Activated T-cell treated with anti-CD3 and anti-CD28 coated beads, Interleukin-2, amount 50 U/mL, for 1 hour (primary cell): ENCODE results near the gene CENPP.
"Not testable (repeated sequence)": the region's sequence is repeated elsewhere in the genome, so short reads cannot be mapped to it uniquely, and the experiment has no call there.

Experiments
- DNase-seq: peaks from one replicate; pipeline ENCODE4 v3.0.0-alpha.2; 2020

CENPP gene

DNA sequence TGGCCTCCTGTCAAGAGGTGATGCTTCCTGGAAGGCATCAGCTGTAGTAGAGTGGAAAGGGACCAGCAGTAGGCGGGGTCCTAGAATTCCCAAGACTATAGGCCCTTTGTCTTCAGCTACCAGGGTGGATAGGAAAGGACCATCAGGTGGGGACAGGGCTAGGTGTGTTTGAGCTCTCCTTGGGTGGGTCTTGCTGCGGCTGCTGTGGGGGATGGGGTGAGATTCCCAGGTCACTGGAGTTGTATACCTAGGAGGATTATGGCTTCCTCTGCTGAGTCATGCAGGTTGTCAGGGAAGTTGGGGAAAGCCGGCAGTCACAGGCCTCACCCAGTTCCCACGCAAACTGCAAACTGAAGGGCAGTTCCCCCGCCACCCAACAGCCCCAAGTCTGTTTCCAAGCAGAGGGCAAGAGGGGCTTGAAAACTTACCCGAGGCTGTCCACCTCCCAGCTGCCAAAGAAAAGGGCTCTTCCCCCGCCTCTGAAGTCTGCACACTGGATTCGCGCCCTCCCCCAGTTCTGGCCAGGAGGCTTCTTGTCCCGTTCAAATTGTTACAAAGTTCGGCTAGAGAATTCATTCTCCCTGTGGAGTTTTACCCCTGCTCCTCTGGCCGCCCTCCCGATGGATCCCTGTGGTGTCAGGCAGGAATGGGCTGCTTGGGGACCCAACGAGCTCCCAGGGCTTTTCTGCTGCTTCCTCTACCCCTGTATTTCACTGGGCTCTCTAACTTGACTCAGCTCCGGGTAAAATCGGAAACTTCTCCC is 233.0 kb downstream of the CENPP start:
- DNase-seq: no peak

DNA sequence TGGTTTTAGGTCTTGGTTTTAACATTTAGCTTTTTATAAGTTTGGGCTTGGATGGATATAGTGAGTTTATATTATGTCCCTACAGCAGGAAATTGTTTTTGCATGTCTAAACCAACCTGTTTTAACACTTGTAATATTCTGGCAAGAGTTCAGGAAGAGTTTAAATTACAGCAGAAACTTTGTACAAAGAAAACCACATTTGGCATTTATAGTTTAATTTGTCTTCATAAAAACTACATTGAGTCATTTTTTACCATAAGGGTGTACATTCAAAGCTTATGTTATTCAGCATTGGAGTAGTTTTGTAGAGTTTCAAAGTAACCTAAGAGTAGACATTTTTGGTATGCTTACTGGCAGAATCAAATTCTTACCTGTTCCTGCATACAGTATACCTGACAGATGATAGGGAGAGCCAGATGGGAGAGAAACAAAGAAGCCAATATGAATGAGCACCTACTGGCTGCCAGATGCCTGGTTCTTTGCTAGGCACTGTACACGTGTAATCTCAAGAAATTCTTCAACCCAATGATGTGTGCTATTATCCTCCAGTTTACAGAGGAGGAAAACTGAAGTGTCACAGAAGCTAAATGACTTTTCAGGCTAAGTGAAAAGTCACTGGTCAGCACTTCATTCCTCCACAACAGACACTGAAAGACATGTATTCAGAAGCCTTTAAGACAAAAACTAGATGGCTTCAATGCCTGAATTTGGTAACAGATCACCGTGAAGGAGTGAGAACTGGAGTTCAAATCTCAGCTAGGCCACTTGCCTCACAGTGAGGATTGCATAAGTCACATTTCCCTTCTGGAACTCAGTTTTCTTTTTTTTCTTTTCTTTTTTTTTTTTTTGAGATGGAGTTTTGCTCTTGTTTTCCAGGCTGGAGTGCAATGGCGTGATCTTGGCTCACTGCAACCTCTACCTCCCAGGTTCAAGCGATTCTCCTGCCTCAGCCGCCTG is 235.9 kb downstream of the CENPP start:
- DNase-seq: no peak

DNA sequence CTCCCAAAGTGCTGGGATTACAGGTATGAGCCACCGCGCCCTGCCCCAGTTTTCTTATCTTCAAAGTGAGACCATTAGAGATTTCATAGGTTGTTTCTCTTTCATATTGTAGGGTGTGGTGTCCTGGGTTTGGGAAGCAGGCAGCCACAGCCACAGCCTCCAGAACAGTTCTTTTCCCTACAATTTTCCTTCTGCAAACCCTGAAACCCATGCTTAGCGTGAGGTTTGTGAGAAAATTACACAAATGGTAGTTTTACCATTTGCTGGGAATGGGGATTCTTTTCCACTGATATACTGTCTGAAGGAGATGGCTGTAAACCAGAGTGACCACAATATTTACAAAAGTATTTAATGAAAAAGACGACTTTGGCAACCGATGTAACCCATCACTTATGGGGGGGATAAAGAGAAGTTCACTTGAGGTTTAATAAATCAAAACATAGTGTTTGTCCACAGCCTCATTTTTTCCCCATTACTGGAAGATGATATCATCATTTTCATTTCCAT is 236.8 kb downstream of the CENPP start:
- DNase-seq: no peak

DNA sequence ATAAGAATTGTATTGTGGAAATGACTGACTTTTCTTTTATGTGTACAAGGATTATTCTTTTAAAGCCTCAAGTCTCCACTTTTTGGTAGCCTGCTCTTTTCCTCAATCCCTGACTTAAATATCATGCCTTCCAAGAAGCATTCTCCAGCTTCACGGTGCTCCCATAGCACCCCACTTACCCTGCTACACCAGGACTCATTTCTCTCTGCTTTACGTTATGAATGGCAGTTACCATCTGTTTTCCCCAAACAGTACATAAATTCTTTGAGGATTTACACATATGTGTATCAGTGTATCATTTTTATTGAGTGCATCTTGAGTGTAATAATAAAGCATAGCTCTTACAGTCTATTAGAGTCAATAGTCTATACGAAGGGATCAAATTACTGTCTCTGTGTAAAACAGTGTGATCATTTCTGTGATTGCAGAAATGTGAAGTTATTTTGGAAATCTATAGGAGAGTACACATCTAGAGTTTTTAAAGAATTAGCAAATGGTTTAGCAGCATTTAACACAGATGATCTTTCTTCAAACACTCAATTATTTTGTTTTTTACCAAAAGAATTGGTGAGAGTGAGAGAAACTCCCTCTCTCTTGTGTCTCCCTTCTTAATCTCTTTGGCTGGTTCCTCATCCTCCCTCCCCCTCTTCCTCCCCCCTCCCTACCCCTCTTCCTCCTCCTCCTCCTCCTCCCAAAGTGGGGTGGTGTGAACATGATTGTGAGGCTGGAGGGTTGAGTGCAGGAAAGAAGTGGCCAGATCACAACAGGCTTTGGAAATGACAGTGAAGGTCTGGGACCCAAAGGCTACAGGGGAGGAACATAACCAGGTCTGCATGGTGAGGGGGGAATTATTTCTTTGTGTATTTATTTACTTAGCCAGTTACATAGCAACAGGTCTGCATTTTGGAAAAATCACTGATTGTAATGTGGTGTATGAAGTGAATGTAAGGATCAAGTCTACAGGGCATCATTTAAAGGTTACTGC is 237.7 kb downstream of the CENPP start:
- no peak for DNase-seq

DNA sequence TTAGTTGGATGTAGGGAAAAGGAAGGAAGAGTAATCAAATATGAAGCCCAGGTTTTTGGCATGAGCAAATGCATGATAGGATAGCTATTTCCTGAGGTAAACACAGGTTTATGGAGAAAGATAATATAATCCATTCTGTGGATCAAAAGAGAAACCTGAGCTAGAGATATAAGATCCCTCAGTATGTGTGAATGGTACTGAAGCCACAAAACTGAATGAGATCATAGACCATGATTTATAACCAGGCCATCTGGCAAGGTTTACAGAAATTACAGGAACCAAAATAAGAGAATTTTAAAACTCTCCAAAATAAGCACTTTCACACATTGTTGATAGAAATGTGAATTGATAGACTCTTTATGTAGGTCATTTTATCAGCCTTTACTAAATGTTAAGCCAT is 238.8 kb downstream of the CENPP start:
- no peak for DNase-seq

DNA sequence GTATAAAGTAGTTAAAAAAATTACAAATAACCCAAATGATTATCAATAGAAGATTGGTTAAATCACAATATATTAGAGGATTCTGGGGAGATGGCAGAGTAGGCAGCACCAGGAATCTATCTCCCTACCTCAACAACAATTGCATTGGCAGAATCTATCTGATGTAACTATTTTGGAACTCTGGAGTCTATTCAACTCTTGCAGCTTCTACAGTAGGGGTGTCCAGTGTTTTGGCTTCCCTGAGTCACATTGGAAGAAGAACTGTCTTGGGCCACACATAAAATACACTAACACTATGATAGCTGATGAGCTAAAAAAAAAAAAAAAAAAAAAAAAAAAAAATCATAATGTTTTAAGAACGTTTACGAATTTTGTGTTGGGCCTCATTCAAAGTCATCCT is 239.2 kb downstream of the CENPP start:
- no peak for DNase-seq

DNA sequence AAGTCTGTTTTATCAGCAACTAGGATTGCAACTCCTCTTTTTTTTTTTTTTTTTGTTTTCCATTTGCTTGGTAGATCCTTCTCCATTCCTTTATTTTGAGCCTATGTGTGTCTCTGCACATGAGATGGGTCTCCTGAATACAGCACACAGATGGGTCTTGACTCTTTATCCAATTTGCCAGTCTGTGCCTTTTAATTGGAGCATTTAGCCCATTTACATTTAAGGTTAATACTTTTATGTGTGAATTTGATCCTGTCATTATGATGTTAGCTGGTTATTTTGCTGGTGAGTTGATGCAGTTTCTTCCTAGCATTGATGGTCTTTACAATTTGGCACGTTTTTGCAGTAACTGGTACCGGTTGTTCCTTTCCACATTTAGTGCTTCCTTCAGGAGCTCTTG is 246.1 kb downstream of the CENPP start:
- not testable (repeated sequence) for DNase-seq

DNA sequence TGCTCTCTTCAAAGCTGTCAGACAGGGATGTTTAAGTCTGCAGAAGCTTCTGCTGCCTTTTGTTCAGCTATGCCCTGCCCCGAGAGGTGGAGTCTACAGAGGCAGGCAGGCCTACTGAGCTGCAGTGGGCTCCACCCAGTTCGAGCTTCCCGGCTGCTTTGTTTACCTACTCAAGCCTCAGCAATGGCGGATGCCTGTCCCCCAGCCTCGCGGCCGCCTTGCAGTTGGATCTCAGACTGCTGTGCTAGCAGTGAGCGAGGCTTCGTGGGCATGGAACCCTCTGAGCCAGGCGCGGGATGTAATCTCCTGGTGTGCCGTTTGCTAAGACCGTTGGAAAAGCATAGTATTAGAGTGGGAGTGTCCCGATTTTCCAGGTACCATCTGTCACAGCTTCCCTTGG is 247.9 kb downstream of the CENPP start:
- not testable (repeated sequence) for DNase-seq

DNA sequence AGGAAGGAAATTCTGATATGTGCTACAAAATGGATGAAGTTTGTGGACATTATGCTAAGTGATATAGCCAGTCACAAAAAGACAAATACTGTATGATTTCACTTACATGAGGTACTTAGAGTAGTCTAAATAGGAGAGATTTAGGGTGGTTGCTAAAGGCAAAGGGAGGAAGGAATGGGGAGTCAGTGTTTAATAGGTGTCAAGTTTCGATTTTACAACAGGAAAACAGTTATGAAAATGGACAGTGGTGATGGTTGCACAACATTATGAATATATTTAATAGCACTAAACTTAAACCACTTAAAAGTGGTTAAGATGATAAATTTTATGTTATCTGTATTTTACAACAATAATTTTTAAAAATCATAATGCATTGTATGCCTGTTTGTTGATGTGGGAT is 250.4 kb downstream of the CENPP start:
- DNase-seq: no peak

DNA sequence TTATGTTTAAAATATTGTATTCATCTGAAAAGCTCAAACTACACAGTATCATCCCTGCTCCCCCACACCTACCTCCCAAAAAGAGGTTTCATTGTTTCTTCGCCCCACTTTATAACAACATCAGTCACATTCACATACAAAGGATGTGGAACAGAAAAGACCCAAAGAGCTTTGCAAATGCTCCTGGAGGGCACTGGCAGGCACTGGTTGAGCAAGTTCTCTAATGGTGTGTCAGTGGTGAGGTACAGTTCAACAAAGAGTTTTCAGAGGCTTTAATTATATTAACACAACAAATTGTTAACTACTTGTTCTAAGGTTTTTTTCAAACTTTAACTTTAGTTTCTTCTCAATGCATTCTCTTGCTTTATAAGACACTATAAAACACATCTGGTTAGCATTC is 264.2 kb downstream of the CENPP start:
- no peak for DNase-seq

DNA sequence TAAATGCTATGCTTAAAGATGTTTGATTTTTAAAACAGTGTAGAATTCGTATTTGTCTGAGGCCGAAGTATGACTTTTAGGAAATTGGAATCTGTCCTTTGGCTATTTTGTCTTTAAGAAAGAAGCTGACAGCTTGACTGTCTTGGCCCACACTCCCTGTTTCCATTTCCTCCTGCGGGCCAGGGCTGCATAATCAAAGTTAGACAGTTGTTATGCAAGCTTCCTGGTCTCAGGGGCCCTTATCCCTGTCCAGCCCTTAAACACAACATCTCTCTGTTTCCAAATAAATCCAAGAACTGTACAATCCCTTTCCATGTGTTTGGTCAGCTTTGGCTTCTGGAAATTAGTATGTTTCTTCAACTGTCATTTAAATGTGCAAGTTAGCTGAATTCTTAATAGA is 264.6 kb downstream of the CENPP start:
- DNase-seq: no peak

DNA sequence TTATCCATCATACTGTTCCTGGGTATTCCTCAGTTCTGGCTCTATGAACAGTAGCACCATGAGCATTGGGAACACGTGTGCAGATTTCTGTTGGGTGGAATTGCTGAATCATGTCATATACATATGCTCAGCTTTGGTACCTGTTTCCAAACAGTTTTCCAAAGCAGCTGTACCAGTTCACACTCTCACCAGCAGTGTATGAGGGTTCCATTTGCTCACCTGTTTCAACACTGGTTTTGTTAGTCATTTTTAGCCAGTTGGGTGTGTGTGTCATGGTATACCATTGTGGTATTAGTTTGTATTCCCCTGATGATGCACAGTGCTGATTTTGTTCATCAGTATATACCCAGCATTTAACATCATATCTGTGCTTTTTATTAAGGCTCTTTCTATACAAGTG is 266.8 kb downstream of the CENPP start:
- no peak for DNase-seq

DNA sequence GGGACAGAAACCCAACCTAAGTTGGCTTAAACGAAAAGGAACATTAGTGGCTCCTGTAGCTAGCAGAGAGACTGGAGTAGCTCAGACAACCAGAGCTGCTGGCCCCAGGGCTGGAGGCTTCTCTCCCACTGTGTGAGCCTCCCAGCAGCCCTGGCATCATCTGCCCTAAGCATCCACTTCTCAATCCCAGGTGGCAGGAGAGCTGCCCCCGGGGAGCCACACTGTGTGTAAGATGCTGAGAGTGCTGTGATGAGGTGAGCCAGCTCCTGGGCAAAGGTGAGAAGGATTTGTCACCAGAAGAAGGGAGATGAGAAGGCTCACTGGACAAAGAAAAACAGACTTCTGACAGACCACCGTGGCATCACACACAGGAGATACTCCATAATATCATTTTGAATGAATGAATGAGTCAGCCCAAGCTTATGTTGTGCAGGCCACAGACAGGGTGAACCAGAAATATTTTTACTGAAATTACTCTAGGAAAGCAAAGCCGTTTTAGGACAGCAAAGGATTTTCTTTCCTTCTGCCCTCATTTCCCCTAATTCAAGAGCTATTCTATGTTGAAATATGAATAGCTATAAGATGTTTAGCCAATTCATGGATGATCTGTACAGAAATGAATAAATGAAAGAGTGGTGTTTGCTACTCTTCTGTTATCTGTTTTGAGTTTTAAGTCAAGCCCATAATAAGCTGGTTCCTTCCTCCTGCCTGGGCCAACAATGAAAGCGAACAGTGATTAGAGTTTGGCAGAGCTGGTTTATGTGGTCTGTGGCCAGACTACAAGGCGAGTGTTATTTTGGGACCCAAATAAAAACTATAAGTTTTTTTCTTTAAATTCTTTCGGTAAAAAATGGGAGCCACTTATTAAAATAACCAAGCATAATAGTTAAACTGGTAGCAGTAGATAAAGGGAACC is 267.5 kb downstream of the CENPP start:
- no peak for DNase-seq

DNA sequence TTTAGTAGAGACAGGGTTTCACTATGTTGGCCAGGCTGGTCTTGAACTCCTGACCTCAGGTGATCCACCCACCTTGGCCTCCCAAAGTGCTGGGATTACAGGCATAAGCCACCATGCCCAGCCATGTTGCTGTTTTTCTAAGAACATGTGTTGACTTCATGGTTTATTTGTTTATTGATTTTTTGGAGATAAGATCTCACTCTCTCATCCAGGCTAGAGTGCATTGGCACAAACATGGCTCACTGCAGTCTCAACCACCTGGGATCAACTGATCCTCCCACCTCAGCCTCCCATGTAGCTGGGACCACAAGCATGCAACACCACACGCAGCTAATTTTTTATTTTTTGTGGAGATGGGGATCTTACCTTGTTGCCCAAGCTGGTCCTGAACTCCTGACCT is 269.3 kb downstream of the CENPP start:
- not testable (repeated sequence) for DNase-seq

DNA sequence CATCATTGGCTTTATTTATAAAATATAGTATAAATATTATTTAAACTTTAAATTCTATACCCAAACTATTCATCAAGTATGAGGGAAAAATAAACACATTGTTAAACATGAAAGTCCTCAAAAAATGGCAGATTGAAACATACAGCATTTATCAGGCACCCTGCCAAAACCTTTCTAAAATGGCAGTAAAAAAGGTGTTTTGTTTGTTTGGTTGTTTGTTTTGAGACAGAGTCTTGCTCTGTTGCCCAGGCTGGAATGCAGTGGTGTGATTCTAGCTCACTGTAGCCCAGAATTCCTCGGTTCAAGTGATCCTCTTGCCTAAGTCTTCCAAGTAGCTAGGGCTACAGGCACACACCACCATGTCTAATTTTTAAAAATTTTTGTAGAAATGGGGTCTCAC is 270.2 kb downstream of the CENPP start:
- no peak for DNase-seq

DNA sequence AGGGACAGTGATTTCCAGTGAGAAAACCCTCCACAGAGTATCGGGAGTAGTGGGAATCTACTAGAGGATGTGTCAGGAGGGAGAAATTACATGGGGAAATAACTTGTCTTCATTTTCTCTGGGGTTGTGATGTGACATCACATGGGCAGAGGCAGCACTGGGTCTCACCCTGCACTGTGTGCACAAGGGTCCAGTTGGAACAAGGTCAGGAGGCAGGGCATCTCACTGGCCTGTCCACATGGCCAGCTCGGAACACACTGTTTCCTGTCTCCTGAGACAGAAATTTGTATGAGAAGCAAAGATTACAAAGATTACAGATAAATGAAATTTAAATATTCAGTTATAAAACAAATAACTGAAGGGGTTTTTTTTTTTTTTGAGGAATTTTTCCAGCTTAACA is 272.6 kb downstream of the CENPP start:
- no peak for DNase-seq

DNA sequence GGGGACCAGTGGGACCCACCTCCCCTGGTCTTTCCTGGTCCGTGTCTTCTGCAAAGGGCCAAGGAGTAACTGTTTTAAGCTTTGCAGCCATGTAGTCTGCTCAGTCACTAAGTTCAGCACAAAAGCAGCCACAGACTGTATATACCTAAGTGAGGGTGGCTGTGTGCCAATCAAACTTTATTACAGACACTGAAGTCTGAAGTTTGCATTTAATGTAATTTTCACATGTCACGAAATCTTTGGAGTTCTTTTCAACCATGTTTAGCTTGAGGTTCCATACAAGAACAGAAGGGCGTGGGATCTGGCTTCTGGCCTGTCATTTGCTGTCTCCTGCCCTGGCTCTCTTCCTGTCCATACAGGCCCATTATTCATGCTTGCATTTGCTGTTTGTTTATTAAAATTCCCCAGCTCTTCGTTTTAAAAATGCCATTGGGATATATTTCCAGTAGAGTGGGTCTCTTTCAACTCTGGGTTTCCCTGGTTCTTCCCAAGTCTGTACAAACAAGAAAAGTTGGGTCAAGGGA is 274.2 kb downstream of the CENPP start:
- DNase-seq: no peak

DNA sequence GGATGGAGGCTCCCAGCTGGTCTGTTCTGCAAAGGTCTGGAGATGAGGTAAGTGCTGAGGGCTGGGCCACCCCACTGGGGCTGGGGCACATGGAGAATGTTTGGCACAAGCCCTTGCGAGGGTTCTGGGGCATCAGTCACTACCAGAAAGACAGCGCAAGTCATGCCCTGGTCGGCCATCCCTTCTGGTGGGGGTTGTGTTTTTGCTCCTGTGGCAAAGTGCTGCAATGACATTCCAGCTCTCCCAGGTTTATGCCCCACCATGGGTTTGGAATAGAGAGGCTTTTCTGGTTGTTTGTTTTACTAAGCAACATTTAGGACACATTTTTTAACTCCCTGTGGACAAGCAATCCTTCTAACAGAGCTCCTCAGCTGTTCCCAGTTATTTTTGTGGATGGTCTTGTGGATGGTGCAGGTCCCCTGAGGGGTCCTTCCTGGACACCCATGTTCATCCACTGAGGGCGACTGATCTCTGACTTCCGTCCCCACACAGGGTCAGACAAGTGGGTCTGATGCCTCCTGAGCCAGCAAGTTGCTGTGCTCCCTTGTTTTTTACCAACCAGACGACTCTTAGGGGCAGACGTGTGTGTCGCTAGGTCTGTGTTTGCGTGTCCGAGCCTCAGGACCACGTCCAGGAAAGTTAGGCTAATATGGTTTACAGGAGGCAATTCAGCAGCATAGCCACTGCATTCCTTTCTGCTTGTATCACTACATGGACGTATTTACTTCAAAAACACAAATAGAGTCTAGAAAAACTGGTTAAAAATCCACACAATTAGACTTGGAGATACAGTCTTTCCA is 274.9 kb downstream of the CENPP start:
- DNase-seq: no peak

DNA sequence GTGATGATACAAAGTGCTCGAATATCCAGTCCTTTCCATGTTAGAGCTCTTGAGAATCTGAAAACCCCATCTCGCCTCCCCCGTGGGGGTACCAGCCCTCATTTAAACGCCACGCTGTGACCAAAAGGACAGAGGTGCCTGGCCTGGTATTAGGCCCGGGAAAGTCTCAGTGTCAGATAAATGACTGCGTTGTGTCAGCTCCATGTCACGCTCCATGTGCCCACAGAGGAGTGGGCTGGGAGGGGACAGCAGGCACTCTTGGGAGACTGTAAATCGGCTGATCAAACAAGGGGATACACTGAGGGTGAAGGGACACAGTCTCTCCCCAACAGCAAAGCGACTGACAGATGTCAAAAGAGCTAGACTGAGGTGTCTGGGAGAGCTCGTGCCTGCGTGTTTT is 275.7 kb downstream of the CENPP start:
- DNase-seq: no peak

DNA sequence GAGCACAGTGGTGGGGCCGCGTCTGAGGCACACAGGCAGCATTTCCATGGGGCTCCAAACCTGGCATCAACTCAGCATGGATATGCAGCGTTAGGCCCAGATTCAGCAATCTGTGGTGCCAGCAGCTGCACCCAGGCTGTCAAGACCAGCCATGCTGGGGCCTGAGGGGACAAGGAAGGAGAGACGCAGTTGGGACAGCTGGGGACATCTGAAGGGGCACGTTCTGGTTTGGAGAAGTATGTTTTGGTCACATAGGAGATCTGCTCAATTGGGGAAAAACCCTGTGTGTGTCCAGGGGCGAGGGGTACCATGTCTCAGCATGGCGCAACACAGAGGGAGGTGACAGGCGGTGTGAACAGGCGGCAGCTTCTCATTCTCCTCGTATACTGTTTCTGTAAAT is 276.7 kb downstream of the CENPP start:
- DNase-seq: no peak
